ENCODE results near the gene NET1.

DNA sequence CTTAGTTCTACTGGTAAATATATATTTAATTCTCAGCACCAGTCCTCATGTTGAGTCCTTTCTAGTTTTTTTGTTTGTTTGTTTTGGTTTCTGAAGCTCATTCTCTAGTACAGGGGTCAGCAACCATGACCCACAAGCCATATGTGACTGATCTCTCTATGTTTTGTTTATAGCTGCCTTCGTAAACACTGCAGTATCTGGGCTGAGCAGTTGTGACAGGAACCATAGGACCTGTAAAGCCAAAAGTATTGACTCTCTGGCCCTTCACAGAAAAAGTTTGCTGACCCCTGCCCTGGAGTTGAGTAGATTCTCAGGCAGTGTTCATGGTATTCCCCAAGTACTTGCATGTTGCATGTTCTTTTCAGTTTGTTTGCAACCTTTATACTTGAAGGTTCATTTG lies 20.8 kb downstream of the NET1 start:
- no peak for TF ChIP-seq POLR2A (IDR thresholded peaks at IDR 0.05; ENCODE audit: low read depth, low read length)
- TF ChIP-seq POLR2AphosphoS5 (IDR thresholded peaks at IDR 0.05; ENCODE audit: insufficient read depth, low read depth, low read length) = no peak
- TF ChIP-seq, protein P1, sequence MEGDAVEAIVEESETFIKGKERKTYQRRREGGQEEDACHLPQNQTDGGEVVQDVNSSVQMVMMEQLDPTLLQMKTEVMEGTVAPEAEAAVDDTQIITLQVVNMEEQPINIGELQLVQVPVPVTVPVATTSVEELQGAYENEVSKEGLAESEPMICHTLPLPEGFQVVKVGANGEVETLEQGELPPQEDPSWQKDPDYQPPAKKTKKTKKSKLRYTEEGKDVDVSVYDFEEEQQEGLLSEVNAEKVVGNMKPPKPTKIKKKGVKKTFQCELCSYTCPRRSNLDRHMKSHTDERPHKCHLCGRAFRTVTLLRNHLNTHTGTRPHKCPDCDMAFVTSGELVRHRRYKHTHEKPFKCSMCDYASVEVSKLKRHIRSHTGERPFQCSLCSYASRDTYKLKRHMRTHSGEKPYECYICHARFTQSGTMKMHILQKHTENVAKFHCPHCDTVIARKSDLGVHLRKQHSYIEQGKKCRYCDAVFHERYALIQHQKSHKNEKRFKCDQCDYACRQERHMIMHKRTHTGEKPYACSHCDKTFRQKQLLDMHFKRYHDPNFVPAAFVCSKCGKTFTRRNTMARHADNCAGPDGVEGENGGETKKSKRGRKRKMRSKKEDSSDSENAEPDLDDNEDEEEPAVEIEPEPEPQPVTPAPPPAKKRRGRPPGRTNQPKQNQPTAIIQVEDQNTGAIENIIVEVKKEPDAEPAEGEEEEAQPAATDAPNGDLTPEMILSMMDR (IDR thresholded peaks at IDR 0.05; ENCODE audit: extremely low read depth in 1 of 2, insufficient read depth in 1 of 2, low read depth in 1 of 2, low read length in 2 of 2) = no peak
- no peak for TF ChIP-seq GATA2 (IDR thresholded peaks at IDR 0.05; ENCODE audit: insufficient read depth, insufficient read length, low read depth, low read length)
